Retinal pigment epithelial cell (primary cell): ENCODE measurements around the gene NANS.

Experiments
- DNase-seq: peaks from one replicate; pipeline ENCODE4 v3.0.0-alpha.2; 2010; ENCODE audit warnings: low read depth
- H3K4me3 ChIP-seq: 2 replicates; pipeline ENCODE4 v1.5.1; 2011; ENCODE audit warnings: mild to moderate bottlenecking, low read length, control low read depth, moderate library complexity
- CTCF ChIP-seq: conservative IDR thresholded peaks from 2 replicates; pipeline ENCODE4 v1.5.1; 2011; ENCODE audit warnings: low read depth, low read length, control low read depth, inconsistent platforms

The NANS gene

DNA sequence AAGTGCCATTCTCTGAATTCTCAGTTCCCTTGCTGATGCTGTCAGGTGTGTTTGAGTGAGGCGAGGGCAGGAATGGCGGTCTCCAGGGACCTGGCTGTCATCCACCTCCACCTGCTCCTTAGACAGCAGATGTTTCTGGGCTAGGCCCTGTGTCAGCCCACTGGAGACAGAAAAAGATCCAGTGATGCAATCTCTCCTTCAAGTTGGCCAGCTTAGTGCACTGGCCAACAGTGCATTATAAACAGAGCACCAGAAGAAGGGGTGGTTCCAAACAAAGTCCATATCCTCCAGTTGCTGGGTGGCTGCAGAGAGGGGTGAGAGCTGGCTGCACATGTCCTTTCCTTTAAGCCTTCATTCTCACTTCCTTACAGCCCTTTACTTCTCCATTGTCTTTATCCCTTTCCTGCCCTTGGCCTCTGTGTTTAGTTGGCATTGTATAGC lies 26.5 kb downstream of the NANS start:
- no peak overlapping the region for H3K4me3 ChIP-seq
- TF ChIP-seq CTCF, result no peak
- no peak for DNase-seq

DNA sequence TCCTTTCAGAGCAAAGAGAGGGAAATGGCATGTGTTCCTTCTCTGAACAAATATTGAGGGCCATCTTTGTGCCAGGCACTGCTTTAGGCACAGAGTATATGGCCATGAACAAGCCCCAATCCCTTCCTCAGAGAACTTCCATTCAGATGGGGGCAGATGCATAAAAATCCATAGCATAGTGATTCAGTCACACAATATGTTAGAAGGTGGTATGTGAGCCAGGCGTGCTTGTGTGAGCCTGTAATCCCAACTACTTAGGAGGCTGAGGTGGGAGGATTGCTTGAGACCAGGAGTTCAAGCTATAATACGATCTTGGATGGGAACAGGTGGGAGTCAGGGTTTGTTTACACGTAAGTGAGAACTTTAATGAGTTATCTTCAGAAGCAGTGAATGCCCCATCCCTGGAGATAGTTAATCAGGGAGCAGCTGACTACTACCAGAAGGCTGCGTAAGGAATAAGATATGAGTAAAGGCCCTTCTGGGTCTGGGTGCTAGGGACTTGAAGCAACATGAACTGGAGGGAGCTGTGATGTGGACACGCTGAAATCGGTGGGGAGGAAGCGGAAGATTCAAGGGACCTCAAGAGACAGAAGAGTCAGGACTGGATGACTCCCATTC lies 27.1 kb downstream of the NANS start:
- DNase-seq, result no peak
- H3K4me3 ChIP-seq, result no peak overlapping the region
- no peak for TF ChIP-seq CTCF

GRCh38 chr9:98084396-98084795 lies 27.9 kb downstream of the NANS start:
- DNase-seq, result no peak
- no peak overlapping the region for H3K4me3 ChIP-seq
- no peak for TF ChIP-seq CTCF

DNA sequence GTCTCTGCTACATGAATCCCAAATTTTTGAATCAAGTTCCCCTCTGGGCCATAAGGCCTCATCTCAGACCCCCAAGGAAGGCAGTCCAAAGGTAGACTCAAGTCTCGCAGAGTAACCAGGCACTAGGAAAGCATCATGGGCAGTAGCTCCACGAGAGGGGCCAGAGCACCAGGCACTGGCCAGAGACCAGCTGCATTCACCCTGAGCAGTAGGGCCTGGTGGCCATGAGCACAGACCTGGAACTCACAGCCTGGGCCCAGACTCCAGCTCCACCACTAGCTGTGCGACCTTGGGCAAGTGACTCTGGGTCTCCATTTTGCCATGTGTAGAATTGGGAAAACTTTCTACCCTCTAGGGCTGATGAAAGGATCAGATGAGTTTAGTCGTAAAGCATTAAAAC lies 28.5 kb downstream of the NANS start:
- no peak for TF ChIP-seq CTCF
- no peak for DNase-seq
- H3K4me3 ChIP-seq, result no peak overlapping the region

GRCh38 chr9:98085944-98086343 lies 29.4 kb downstream of the NANS start:
- TF ChIP-seq CTCF, result no peak
- DNase-seq, result no peak
- no peak overlapping the region for H3K4me3 ChIP-seq

DNA sequence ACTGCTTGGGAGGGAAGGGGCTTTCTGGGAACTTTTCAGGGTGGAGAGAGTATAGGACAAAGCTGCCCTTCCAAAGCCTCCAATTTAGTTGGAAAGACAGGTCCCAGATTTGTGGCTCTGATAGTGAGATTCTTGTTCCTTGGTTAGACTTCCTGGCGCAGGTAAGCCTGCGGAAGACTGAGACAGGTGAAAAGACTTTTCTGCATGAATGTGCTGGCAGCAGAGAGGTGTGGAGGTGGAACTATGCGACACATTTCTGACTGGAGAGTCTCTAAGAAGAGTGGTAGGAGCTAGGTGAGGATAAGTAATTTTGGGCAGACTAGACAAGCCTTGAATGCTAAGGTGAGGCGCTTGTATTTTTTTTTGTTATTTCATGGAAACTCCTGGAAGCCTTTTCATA lies 29.9 kb downstream of the NANS start:
- TF ChIP-seq CTCF, result no peak
- DNase-seq, result no peak
- H3K4me3 ChIP-seq, result no peak overlapping the region
